GM13976 (cell line): ENCODE data around the gene TCL1A.

ENCODE experiments used
- DNase-seq: peaks from one replicate; pipeline ENCODE4 v3.0.0; 2012; ENCODE audit warnings: low spot score
- in situ Hi-C: fragments of 300-500 bp; cut with MboI; formaldehyde crosslinking; loops from one replicate; pipeline ENCODE4 v1.12.0; 2022; ENCODE audit warnings: low sequenced_read_pairs, mixed read lengths, inconsistent platforms; ENCODE audit not compliant: unreplicated experiment
- TF ChIP-seq, protein P1 (sequence below): IDR thresholded peaks from 2 replicates; pipeline ENCODE4 v1.5.1; 2012; ENCODE audit warnings: borderline replicate concordance, mild to moderate bottlenecking; ENCODE audit not compliant: insufficient read depth; ENCODE audit errors: extremely low read depth, missing control alignments, control extremely low read depth

The TCL1A gene

DNA sequence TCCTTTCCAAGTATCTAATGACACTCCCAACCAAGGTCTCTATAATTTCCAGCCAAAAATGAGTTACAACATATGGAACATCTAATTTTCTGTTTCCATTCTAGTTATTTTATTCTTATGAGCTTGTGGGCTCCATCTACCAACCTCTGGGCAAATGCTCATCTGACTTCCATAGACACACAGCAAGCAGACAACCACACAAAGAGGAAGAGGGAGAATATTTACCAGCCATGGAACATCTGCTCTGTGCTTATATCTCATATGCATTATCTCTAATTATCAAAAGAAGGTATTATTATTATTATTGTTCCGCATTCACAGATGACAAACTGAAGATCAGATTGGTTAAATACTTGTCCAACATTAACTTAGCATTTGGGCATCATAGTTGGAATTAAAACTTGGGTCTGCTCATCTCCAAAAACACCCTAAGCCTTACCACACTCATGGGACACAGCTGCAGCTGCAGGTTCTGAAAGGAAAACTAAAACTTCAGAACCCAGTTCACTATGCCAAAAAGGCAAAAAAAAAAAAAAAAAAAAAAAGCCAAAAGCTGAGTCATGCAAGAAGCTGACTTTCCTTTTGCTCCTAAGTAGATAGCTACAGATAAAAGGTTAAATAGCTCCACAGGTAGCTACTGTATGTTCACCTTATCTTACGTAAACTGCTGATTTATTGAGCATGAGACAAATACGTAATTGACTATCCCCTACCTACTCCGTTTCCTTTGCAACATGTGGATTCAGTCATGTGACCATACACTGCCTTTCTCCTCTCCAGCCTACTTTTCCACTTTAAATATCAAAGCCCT is 51.3 kb downstream of the TCL1A start:
- in situ Hi-C loops, result no loop called here
- TF ChIP-seq, protein P1, sequence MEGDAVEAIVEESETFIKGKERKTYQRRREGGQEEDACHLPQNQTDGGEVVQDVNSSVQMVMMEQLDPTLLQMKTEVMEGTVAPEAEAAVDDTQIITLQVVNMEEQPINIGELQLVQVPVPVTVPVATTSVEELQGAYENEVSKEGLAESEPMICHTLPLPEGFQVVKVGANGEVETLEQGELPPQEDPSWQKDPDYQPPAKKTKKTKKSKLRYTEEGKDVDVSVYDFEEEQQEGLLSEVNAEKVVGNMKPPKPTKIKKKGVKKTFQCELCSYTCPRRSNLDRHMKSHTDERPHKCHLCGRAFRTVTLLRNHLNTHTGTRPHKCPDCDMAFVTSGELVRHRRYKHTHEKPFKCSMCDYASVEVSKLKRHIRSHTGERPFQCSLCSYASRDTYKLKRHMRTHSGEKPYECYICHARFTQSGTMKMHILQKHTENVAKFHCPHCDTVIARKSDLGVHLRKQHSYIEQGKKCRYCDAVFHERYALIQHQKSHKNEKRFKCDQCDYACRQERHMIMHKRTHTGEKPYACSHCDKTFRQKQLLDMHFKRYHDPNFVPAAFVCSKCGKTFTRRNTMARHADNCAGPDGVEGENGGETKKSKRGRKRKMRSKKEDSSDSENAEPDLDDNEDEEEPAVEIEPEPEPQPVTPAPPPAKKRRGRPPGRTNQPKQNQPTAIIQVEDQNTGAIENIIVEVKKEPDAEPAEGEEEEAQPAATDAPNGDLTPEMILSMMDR, result peak; percentile 4
- no peak for DNase-seq

DNA sequence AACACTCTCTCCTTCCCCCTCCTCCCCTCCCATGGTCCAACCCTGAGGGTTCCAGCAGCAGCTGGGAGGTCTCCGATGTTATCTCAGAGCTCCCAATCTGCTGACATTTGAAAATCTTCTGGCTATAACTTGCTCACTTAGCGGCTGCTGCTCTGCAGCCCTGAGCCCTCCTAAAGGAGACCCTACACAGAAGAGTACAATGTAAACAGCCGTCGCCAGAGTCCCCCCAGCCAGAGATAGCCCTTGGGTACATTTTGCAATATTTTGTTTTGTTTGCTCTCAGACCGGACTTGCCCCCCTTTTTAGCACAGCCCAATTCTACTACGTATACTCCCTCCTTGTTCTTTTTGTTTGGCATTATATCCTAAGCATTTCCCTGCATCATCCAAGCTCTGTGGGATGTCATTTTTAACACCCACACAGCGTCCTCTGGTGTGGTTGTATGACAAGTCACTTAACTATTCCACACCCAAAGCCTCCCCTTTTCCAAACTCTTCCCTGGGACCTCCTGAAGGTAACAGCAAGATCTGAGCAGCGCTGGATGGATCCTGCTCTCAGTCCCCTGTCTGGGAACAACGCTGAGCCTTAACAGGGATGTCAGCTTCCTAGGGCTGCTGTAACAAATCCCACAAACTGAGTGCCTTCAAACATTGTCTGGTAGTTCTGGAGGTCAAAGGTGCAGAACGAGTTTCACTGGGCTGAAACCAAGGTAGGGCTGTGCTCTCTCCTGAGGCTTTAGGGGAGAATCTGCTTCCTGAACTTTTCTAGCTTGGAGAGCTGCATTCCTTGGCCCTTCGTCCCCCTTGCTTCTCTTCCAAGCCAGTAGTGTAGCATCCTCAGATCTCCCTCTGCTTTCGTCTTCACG is 53.0 kb downstream of the TCL1A start:
- TF ChIP-seq, protein P1, result no peak
- in situ Hi-C loops, result no loop called here
- DNase-seq, result no peak

DNA sequence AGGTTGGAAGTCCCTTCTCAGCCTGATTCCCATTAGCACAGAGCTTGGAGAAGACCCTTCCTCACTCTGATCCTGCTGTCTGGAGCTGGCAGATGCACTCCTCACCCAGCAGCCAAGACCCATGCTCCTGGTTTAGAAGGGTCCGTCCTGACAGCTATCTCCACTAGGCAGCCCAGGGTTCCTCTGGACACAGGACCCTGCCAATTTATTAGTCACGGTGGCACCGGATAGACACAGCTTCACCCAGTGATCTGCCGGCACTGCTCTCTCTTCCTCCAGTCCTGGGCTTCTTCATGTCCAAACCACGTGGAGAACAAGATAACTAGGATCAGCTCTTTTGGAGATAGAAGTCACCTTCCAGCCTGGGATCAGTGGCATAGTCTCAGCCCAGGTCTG is 53.9 kb downstream of the TCL1A start:
- TF ChIP-seq, protein P1, result no peak
- in situ Hi-C loops, result no loop called here

More for the DNA sequence above, 53.9 kb downstream of the TCL1A start:
- DNase-seq, result no peak
